ENCODE results near the gene SRCAP. TPM values are rescaled to one million over a fixed set of nuclear protein-coding genes. Genes with fewer than 3 reads are reported as not detected.

Gene SRCAP
- total RNA-seq, 1 experiment from 2014 or later: 58.5 TPM

DNA sequence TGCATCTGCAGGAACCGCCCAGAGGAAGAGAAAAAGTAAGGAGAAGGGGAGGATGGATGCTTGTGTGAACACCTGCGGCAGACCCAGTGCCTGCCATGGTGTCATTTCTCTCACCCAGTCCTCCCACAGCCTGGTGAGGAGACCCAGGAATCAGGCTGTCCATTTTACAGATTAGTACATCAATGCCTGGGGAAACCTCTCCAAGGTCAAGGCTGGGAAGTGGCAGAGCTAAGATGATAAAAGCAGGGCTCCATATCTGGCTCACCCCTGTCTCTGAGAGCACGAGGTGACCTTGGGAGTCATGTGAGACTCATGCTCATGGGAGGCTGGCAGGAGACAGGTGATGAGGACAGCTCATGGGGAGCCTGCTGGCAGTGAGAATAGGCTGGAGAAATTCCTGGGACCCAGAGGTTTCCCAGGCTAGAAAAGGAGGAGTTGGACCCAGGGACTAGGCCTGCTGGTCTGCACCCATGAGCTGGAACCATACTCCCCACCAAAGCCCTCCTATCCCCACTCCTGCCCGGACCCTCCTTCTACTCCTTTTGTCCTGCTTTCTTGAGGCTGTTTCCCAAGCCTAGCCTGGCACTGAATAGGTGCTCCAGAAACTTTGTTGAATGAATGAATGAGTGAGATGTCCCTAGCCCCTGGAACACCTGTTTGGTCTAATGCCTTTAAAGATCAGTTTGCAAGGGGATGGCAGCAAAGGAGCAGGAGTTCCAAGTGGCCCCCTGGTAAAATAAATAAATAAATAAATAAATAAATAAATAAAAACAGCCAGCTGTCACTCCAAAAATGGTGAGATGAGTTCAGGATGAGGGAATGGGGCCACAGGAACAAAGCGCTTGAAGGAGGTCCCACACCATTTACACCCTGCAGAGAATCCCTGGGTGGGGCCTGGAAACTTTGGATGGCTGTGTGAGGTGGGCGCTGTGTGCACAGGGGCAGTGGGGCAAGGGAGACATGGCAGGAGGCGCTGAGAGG is 86.4 kb downstream of the SRCAP start (continued):
- TF ChIP-seq, protein P1, sequence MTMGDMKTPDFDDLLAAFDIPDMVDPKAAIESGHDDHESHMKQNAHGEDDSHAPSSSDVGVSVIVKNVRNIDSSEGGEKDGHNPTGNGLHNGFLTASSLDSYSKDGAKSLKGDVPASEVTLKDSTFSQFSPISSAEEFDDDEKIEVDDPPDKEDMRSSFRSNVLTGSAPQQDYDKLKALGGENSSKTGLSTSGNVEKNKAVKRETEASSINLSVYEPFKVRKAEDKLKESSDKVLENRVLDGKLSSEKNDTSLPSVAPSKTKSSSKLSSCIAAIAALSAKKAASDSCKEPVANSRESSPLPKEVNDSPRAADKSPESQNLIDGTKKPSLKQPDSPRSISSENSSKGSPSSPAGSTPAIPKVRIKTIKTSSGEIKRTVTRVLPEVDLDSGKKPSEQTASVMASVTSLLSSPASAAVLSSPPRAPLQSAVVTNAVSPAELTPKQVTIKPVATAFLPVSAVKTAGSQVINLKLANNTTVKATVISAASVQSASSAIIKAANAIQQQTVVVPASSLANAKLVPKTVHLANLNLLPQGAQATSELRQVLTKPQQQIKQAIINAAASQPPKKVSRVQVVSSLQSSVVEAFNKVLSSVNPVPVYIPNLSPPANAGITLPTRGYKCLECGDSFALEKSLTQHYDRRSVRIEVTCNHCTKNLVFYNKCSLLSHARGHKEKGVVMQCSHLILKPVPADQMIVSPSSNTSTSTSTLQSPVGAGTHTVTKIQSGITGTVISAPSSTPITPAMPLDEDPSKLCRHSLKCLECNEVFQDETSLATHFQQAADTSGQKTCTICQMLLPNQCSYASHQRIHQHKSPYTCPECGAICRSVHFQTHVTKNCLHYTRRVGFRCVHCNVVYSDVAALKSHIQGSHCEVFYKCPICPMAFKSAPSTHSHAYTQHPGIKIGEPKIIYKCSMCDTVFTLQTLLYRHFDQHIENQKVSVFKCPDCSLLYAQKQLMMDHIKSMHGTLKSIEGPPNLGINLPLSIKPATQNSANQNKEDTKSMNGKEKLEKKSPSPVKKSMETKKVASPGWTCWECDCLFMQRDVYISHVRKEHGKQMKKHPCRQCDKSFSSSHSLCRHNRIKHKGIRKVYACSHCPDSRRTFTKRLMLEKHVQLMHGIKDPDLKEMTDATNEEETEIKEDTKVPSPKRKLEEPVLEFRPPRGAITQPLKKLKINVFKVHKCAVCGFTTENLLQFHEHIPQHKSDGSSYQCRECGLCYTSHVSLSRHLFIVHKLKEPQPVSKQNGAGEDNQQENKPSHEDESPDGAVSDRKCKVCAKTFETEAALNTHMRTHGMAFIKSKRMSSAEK (CRISPR knock-in tag; IDR thresholded peaks at IDR 0.05; ENCODE audit: borderline replicate concordance): no peak
- TF ChIP-seq, protein P2, sequence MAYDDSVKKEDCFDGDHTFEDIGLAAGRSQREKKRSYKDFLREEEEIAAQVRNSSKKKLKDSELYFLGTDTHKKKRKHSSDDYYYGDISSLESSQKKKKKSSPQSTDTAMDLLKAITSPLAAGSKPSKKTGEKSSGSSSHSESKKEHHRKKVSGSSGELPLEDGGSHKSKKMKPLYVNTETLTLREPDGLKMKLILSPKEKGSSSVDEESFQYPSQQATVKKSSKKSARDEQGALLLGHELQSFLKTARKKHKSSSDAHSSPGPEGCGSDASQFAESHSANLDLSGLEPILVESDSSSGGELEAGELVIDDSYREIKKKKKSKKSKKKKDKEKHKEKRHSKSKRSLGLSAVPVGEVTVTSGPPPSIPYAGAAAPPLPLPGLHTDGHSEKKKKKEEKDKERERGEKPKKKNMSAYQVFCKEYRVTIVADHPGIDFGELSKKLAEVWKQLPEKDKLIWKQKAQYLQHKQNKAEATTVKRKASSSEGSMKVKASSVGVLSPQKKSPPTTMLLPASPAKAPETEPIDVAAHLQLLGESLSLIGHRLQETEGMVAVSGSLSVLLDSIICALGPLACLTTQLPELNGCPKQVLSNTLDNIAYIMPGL (CRISPR knock-in tag; IDR thresholded peaks at IDR 0.05): no peak
- no peak for TF ChIP-seq ZBTB21 (CRISPR knock-in tag; IDR thresholded peaks at IDR 0.05; ENCODE audit: borderline replicate concordance)

DNA sequence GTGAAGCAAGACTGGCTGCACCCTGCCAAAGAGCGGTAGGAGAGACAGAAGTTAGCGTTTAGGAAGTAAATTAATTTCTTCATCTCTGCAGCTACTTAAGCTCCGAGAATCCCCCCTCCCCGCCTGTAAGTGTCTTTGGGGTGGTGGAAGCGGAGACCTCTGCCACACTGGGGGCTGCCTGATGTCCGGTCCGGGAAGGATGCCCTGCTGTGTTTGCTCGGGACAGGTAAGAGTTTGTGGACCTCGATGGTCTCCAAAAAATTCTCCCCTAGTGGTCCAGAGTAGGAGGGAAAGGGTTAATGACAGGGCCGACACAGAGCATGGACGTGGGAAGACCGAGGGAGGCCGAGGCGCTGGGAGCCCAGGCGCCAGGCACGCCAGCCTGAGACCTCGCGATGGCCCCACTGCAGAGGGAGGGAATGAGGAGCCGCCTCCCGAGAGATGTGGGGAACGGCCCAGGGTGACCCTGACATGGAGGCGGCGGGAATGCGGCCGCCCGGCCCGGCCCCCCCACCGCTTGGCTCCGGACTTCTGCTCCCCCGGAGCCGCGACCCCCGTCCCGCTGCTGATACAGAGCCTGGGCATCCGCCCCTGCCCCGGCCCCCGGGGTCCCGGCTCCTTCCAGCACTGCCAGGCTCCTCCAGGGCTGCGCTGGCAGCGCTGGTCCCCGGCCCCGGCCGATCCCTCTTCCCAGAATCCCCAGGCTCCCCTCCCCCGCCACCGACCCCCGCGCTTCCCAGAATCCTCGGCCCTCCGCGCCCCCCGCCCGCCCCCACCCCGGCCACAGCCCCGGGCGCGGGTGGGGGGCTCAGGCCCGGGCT is 87.4 kb downstream of the SRCAP start:
- Mint-ChIP-seq H3K36me3 (peaks cover 14% of the 10 kb centered on the region), H3K9me3 (no peaks in the 10 kb centered on the region), H3K27ac (no peak overlapping the region), H3K4me3 (peak overlapping the region; percentile 84), H3K27me3 (ENCODE audit: low read depth) (peaks cover 4% of the 10 kb centered on the region; the same call in 1 of the 2 replicates), H3K4me1 (peaks cover 13% of the 10 kb centered on the region)
- peak; percentile 60 for ATAC-seq
- CTCF ChIA-PET: interaction anchor here (0.9 to 2.0 kb wide), 7 partner anchors 16 to 156 kb away, joined by 3 to 12 read pairs (median 4); partner anchors contain the start of gene FBXL19
- peak; percentile 38 for DNase-seq (ENCODE audit: low spot score)
- TF ChIP-seq OVOL2 (CRISPR knock-in tag; IDR thresholded peaks at IDR 0.05; ENCODE audit: borderline replicate concordance) (no peak), ZNF317 (CRISPR knock-in tag; IDR thresholded peaks at IDR 0.05; ENCODE audit: borderline replicate concordance, low read depth) (0 out of 2 replicates have a peak, but pooled peaks have one; percentile 12)
- TF ChIP-seq, protein P3, sequence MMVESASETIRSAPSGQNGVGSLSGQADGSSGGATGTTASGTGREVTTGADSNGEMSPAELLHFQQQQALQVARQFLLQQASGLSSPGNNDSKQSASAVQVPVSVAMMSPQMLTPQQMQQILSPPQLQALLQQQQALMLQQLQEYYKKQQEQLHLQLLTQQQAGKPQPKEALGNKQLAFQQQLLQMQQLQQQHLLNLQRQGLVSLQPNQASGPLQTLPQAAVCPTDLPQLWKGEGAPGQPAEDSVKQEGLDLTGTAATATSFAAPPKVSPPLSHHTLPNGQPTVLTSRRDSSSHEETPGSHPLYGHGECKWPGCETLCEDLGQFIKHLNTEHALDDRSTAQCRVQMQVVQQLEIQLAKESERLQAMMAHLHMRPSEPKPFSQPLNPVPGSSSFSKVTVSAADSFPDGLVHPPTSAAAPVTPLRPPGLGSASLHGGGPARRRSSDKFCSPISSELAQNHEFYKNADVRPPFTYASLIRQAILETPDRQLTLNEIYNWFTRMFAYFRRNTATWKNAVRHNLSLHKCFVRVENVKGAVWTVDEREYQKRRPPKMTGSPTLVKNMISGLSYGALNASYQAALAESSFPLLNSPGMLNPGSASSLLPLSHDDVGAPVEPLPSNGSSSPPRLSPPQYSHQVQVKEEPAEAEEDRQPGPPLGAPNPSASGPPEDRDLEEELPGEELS (CRISPR knock-in tag; IDR thresholded peaks at IDR 0.05): 0 out of 2 replicates have a peak, but pooled peaks have one; percentile 17
- POLR2A ChIA-PET: interaction anchor here (0.6 to 2.0 kb wide), 4 partner anchors 7 to 860 kb away, joined by 3 to 15 read pairs (median 6); partner anchors contain the start of gene KCTD13

DNA sequence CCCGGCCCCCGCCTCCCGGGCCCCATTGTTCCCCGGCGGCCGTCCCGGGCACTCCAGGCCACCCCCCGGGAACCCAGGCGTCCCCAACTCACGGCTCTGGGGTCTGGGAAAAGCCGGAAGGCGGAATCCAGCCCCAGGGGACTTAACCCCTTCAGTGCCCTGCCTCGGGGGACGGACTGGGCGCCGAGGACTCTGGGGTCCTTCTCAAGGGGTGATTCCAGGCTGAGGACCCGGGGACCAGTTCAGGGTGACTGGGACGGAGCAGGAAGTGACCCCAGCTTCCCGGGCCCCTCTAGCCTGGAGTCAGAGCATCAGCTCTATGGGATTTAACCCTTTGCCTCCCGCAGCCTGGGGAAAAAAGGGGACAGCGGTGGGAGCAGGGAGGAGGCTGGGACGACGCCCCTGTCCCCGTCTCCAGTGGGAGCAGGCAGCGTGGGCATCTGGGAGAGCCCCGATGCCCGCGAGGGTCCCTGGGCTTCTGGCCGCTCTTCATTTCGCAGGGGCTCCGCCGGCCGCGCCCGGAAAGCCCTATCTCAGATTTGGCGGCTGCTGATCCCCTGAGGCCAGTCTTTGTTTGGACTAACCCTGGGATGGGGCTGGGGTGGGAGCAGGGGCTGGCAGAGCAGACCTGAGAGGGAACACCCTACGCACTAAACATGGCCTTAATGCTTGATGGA is 88.1 kb downstream of the SRCAP start, which contains the start of gene ZNF629:
Gene ZNF629 (minus strand): TSS at position 270 of the 677 bp plus-strand sequence. CDS start 2,723 bp downstream, outside the sequence.
- Mint-ChIP-seq H3K4me3 (peak within 1 kb of the TSS; percentile 84), H3K36me3 (peaks cover 11% of the 10 kb centered on the region), H3K9me3 (no peaks in the 10 kb centered on the region), H3K4me1 (peaks cover 13% of the 10 kb centered on the region), H3K27me3 (ENCODE audit: low read depth) (peaks cover 10% of the 10 kb centered on the region), H3K27ac (no peak within 1 kb of the TSS)
- CTCF ChIA-PET: interaction anchor here (0.9 to 2.0 kb wide), 6 partner anchors 16 to 155 kb away, joined by 3 to 12 read pairs (median 5); partner anchors contain the start of gene FBXL19
- POLR2A ChIA-PET: interaction anchor here (0.6 to 2.0 kb wide), 5 partner anchors 8 to 861 kb away, joined by 3 to 15 read pairs (median 5); partner anchors contain the start of gene KCTD13
- DNase-seq (ENCODE audit: low spot score) (peak; percentile 70), ATAC-seq (peak; percentile 77)
- TF ChIP-seq, protein P4, sequence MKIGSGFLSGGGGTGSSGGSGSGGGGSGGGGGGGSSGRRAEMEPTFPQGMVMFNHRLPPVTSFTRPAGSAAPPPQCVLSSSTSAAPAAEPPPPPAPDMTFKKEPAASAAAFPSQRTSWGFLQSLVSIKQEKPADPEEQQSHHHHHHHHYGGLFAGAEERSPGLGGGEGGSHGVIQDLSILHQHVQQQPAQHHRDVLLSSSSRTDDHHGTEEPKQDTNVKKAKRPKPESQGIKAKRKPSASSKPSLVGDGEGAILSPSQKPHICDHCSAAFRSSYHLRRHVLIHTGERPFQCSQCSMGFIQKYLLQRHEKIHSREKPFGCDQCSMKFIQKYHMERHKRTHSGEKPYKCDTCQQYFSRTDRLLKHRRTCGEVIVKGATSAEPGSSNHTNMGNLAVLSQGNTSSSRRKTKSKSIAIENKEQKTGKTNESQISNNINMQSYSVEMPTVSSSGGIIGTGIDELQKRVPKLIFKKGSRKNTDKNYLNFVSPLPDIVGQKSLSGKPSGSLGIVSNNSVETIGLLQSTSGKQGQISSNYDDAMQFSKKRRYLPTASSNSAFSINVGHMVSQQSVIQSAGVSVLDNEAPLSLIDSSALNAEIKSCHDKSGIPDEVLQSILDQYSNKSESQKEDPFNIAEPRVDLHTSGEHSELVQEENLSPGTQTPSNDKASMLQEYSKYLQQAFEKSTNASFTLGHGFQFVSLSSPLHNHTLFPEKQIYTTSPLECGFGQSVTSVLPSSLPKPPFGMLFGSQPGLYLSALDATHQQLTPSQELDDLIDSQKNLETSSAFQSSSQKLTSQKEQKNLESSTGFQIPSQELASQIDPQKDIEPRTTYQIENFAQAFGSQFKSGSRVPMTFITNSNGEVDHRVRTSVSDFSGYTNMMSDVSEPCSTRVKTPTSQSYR (CRISPR knock-in tag; IDR thresholded peaks at IDR 0.05): no peak
- TF ChIP-seq ZBTB21 (CRISPR knock-in tag; IDR thresholded peaks at IDR 0.05; ENCODE audit: borderline replicate concordance) (no peak), FOXK1 (CRISPR knock-in tag; IDR thresholded peaks at IDR 0.05) (peak; percentile 47; the same call in 1 of the 2 replicates), FOXJ3 (CRISPR knock-in tag; IDR thresholded peaks at IDR 0.05; ENCODE audit: borderline replicate concordance) (no peak)
- TF ChIP-seq, protein P5, sequence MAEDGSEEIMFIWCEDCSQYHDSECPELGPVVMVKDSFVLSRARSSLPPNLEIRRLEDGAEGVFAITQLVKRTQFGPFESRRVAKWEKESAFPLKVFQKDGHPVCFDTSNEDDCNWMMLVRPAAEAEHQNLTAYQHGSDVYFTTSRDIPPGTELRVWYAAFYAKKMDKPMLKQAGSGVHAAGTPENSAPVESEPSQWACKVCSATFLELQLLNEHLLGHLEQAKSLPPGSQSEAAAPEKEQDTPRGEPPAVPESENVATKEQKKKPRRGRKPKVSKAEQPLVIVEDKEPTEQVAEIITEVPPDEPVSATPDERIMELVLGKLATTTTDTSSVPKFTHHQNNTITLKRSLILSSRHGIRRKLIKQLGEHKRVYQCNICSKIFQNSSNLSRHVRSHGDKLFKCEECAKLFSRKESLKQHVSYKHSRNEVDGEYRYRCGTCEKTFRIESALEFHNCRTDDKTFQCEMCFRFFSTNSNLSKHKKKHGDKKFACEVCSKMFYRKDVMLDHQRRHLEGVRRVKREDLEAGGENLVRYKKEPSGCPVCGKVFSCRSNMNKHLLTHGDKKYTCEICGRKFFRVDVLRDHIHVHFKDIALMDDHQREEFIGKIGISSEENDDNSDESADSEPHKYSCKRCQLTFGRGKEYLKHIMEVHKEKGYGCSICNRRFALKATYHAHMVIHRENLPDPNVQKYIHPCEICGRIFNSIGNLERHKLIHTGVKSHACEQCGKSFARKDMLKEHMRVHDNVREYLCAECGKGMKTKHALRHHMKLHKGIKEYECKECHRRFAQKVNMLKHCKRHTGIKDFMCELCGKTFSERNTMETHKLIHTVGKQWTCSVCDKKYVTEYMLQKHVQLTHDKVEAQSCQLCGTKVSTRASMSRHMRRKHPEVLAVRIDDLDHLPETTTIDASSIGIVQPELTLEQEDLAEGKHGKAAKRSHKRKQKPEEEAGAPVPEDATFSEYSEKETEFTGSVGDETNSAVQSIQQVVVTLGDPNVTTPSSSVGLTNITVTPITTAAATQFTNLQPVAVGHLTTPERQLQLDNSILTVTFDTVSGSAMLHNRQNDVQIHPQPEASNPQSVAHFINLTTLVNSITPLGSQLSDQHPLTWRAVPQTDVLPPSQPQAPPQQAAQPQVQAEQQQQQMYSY (CRISPR knock-in tag; IDR thresholded peaks at IDR 0.05): peak; percentile 45; the same call in 1 of the 2 replicates

All from WTC11 (cell line).